Renal cortex interstitium (tissue), 11 donors: ENCODE data around the gene SLC39A7. TPM values are rescaled to one million over a fixed set of nuclear protein-coding genes. Genes with fewer than 3 reads are reported as not detected.
"Not testable (repeated sequence)": the region's sequence is repeated elsewhere in the genome, so short reads cannot be mapped to it uniquely, and the experiment has no call there.

Experiments used
- DNase-seq, 11 donors: peaks; one replicate each; pipeline ENCODE4 v3.0.0-alpha.2; 2013; ENCODE audit warnings: low read depth in 9 of 11, low spot score in 4 of 11; ENCODE audit errors: extremely low read depth in 1 of 11
- polyA plus RNA-seq, 3 donors: library from polyadenylated mRNA; unstranded; fragments of 120-200 nt; gene quantifications; one replicate each; pipeline ENCODE4 v1.2.1, GENCODE V29; 2013; ENCODE audit not compliant: insufficient read length in 3 of 3

Gene SLC39A7
- polyA plus RNA-seq, 3 donors = 101 to 130 (median 109) TPM

GRCh38 chr6:33212857-33213165, 12.1 kb downstream of the SLC39A7 start:
- no peak for DNase-seq

- no peak for DNase-seq
Measured at GRCh38 chr6:33213166-33213988, 12.7 kb downstream of the SLC39A7 start.

- DNase-seq = no peak
Measured at GRCh38 chr6:33213989-33214335, 13.3 kb downstream of the SLC39A7 start.

- DNase-seq = no peak
Measured at GRCh38 chr6:33215271-33216116, 14.8 kb downstream of the SLC39A7 start.

- no peak for DNase-seq
Measured at GRCh38 chr6:33216117-33216649, 15.5 kb downstream of the SLC39A7 start.

DNA sequence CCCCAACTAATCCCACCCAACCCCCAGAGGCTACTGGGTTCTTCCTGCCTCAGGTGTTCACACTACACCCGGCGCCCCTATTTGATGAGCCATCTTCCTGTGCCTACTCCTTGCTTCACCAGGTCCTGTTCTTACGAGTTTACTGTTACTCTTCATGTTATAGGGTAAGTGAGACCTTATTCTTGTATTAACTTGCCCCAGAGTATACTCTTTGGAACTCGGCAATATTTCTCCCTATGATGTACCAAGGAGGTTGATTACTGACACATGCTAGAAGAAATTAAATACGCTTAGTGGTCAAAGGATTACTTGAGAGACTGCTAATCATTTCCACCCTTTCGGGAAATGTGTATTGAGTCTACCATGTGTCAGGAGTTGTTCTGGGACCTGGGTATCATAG, 16.6 kb downstream of the SLC39A7 start:
- DNase-seq = no peak

DNA sequence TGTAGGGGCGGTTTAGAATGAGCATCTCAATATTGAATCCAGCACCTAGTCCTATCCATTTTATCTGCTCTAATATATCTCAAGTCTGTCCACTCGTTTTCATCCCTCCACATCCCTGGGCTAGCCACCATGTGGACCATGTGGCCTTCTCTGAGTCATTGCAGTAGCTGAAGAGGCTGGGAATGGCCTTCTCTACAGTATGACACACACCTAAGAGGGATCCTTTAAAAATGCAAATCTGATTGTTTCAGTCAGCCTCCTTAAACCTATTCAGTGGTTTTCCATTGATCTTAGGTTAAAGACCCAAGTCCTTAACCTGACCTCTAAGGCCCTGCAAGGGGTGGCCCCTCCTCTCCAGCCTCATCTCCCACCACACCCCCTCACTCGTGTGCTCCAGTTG, 17.0 kb downstream of the SLC39A7 start:
- DNase-seq = no peak

DNA sequence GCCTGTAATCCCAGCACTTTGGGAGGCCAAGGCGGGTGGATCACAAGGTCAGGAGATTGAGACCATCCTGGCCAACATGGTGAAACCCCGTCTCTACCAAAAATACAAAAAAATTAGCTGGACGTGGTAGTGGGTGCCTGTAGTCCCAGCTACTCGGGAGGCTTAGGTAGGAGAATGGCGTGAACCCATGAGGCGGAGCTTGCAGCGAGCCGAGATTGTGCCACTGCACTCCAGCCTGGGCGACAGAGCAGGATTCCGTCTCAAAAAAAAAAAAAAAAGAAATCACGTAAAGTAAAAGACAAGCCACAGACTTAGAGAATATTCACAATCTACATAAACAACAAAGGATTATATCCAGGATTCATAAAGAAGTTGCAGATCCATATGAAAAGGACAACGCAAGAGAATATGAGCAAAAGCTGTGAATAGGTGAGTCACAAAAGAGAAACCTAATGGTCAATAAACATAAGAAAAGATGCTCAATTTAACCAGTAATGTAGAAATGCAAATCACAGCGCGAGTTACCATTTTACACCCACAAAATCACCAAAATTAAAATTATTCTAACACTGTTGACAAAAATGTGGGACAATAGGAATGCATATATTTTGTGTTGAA, 25.9 kb downstream of the SLC39A7 start:
- not testable (repeated sequence) for DNase-seq

GRCh38 chr6:33235221-33235634, 34.6 kb downstream of the SLC39A7 start:
- peak in 5 of 11 donors; percentile 18 to 60 (median 54) for DNase-seq

- DNase-seq = no peak
Measured at GRCh38 chr6:33236328-33236727, 35.7 kb downstream of the SLC39A7 start.

- DNase-seq = no peak
Measured at GRCh38 chr6:33236852-33237251, 36.2 kb downstream of the SLC39A7 start.

- DNase-seq = no peak
Measured at GRCh38 chr6:33237741-33238140, 37.1 kb downstream of the SLC39A7 start.

GRCh38 chr6:33241968-33242367, 41.3 kb downstream of the SLC39A7 start:
- DNase-seq = no peak

- DNase-seq = no peak
Measured at GRCh38 chr6:33243476-33243875, 42.8 kb downstream of the SLC39A7 start.

GRCh38 chr6:33247977-33248642, 47.4 kb downstream of the SLC39A7 start:
- DNase-seq = peak; percentile 71 to 92 (median 84)

DNA sequence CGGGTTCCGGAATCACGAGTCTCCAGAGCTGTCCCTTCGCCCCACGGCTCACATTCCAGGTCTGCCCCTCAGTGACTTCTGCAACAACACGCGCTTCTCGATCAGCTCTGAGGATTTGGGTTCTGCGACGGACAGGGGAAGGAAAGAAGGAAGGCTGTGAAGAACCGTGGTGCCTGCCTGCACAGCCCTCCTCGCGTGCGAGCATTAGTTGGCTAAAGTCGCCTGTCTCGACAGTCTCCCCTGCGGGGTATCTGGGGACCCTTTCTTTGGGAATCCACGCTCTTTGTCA, 47.9 kb downstream of the SLC39A7 start:
- peak in 1 of 11 donors; percentile 45 for DNase-seq

DNA sequence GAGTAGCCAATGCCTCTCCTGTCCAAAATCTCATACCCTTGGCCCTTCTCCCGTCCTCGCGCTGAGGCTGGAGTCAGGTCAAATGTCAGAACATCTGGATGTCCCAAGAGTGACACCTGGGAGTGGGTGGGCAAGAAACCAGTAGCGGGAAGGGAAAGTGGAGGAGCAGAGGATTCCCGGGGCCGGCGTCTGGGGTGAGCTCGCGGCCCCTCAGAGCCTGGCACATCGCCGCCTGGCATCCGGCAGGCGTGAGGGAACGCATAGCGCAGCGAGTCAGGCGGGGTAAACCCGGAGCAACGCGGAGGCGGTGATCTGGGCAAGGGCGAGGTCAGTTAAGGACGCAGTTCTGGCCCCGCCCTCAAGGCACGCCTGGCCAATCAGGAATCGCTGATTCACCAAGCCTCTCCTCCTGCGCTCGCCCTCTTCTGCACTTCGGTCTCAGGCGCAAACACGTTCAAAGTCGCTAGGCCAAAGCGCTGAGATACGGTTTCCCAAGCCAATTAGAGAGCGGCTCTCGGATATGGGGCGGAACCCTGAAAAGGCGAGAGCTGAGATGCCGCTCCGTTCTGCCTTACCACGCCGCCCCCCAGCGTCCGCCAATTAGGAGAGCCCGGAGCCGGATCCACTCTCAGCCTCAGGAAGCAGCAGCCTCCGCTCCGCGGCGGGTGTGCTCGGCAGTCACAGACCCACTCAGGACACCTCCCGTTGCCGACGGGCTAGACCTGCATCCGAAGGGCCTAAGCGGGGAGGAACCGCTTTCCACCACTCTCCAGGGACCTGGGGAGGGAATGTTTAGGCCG, 48.5 kb downstream of the SLC39A7 start:
- peak; percentile 87 to 98 (median 95) for DNase-seq

- no peak for DNase-seq
Measured at GRCh38 chr6:33249732-33250630, 49.3 kb downstream of the SLC39A7 start.
